Islet of Langerhans (tissue), 1 donor: ENCODE measurements around the gene NFAT5.

Experiments
- FAIRE-seq: peaks from one replicate; lab custom pipeline; 2011; peaks lifted over from hg19 to GRCh38; lab: Jason Lieb, UNC

NFAT5 gene

GRCh38 chr16:69745959-69746358, 180.2 kb downstream of the NFAT5 start:
- FAIRE-seq = no peak

DNA sequence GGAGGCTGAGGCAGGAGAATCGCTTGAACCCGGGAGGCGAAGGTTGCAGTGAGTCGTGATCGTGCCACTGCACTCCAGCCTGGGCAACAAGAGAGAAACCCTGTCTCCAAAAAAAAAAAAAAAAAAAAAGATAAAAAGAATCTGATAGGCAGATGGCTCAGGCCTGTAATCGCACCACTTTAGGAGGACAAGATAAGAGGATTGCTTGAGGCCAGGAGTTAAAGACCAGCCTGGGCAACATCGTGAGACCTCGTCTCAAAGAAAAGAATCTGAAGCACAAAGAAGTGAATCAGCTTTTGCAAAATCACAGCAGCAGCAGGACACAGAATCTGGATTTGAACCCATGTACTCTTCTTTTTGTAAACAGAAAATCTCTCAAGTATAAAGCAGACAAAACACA, 181.3 kb downstream of the NFAT5 start:
- FAIRE-seq = no peak

GRCh38 chr16:69748694-69749345, 183.1 kb downstream of the NFAT5 start:
- no peak for FAIRE-seq

DNA sequence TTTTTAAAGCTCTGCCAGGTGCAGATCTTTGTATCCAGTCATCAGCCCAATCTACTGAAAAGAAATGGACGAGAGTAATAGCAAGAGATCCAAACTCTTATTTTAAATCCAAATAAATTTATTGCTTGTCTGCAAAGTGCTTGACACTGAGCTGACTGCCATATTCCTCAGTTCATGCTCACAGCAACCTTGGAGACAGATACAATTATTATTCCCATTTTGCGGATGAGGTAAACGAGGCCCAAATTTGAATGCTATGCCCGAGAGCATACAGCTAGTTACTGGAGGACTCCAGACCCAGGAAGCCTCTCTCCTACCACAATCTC, 188.3 kb downstream of the NFAT5 start:
- FAIRE-seq = no peak
